Measurements from ENCODE around the gene AGT.

Gene AGT

GRCh38 chr1:230743899-230744298 is 30.0 kb upstream of the AGT start:
- DNase-seq = no peak
- Histone ChIP-seq H2AFZ (ENCODE audit: low read depth, low read length) (no peak overlapping the region), H2BK120ac (ENCODE audit: low read depth, low read length) (no peak overlapping the region), H4K91ac (ENCODE audit: low read length) (no peak overlapping the region), H3K4me2 (ENCODE audit: low read length, poor library complexity, severe bottlenecking) (no peak overlapping the region), H2BK12ac (ENCODE audit: low read length in 2 of 2) (peak overlapping the region in 1 of 2 experiments; percentile 6), H3K36me3 (ENCODE audit: control insufficient read depth in 1 of 2, insufficient read depth in 2 of 2, low read depth in 1 of 2, low read length in 2 of 2) (no peaks in the 10 kb centered on the region), H2BK5ac (ENCODE audit: low read depth, low read length, poor library complexity, severe bottlenecking) (no peak overlapping the region), H3K4ac (ENCODE audit: low read depth in 1 of 2, low read length in 2 of 2) (no peak overlapping the region), H3K27ac (ENCODE audit: low read length, poor library complexity, severe bottlenecking) (peak overlapping the region; percentile 35), H3K14ac (ENCODE audit: low read length in 2 of 2) (no peak overlapping the region), H3K18ac (ENCODE audit: low read depth in 1 of 2, low read length in 2 of 2) (no peak overlapping the region), H2AK5ac (ENCODE audit: low read length, severe bottlenecking) (no peak overlapping the region), H4K8ac (ENCODE audit: low read length) (no peak overlapping the region), H3K23ac (ENCODE audit: low read length in 2 of 2) (no peak overlapping the region), H2BK15ac (ENCODE audit: low read depth, poor library complexity, severe bottlenecking) (no peak overlapping the region), H3K9ac (ENCODE audit: low read length) (no peak overlapping the region), H3K4me3 (ENCODE audit: insufficient read depth in 1 of 2, low read depth in 1 of 2, low read length in 2 of 2) (no peak overlapping the region), H3K27me3 (ENCODE audit: control insufficient read depth in 1 of 2, insufficient read depth in 1 of 2, low read length in 2 of 2) (peaks cover 0 to 22% of the 10 kb centered on the region in 2 experiments), H3K4me1 (ENCODE audit: control insufficient read depth, insufficient read depth, low read depth, low read length) (peaks cover 8% of the 10 kb centered on the region), H3K79me1 (replicated peaks; ENCODE audit: low read length, poor library complexity, severe bottlenecking) (no peaks in the 10 kb centered on the region), H3K9me3 (ENCODE audit: control insufficient read depth, low read length) (no peaks in the 10 kb centered on the region)
- 100% methylated on average over 2 of the region's 2 CpGs for WGBS

- H2AK5ac ChIP-seq (ENCODE audit: low read length, severe bottlenecking) = no peak overlapping the region
- H2BK120ac ChIP-seq (ENCODE audit: low read depth, low read length) = no peak overlapping the region
- H3K9ac ChIP-seq (ENCODE audit: low read length) = no peak overlapping the region
- no peak overlapping the region for H2BK12ac ChIP-seq (ENCODE audit: low read length in 2 of 2)
- no peak overlapping the region for H4K91ac ChIP-seq (ENCODE audit: low read length)
- H3K27me3 ChIP-seq (ENCODE audit: control insufficient read depth in 1 of 2, insufficient read depth in 1 of 2, low read length in 2 of 2) = peaks cover 3 to 28% of the 10 kb centered on the region in 2 experiments
- H2AFZ ChIP-seq (ENCODE audit: low read depth, low read length) = no peak overlapping the region
- H3K79me1 ChIP-seq (replicated peaks; ENCODE audit: low read length, poor library complexity, severe bottlenecking) = no peaks in the 10 kb centered on the region
- no peak overlapping the region for H3K4ac ChIP-seq (ENCODE audit: low read depth in 1 of 2, low read length in 2 of 2)
- no peak overlapping the region for H3K4me2 ChIP-seq (ENCODE audit: low read length, poor library complexity, severe bottlenecking)
- H4K8ac ChIP-seq (ENCODE audit: low read length) = no peak overlapping the region
- no peak overlapping the region for H3K23ac ChIP-seq (ENCODE audit: low read length in 2 of 2)
- H3K9me3 ChIP-seq (ENCODE audit: control insufficient read depth, low read length) = peaks cover 3% of the 10 kb centered on the region
- H3K4me1 ChIP-seq (ENCODE audit: control insufficient read depth, insufficient read depth, low read depth, low read length) = peaks cover 6% of the 10 kb centered on the region
- no peak overlapping the region for H3K14ac ChIP-seq (ENCODE audit: low read length in 2 of 2)
- no peak for DNase-seq
- no peak overlapping the region for H2BK5ac ChIP-seq (ENCODE audit: low read depth, low read length, poor library complexity, severe bottlenecking)
- no peak overlapping the region for H3K18ac ChIP-seq (ENCODE audit: low read depth in 1 of 2, low read length in 2 of 2)
- H2BK15ac ChIP-seq (ENCODE audit: low read depth, poor library complexity, severe bottlenecking) = no peak overlapping the region
- H3K36me3 ChIP-seq (ENCODE audit: control insufficient read depth in 1 of 2, insufficient read depth in 2 of 2, low read depth in 1 of 2, low read length in 2 of 2) = no peaks in the 10 kb centered on the region
- no peak overlapping the region for H3K4me3 ChIP-seq (ENCODE audit: insufficient read depth in 1 of 2, low read depth in 1 of 2, low read length in 2 of 2)
- no peak overlapping the region for H3K27ac ChIP-seq (ENCODE audit: low read length, poor library complexity, severe bottlenecking)
- 87% methylated on average over 12 of the region's 12 CpGs for WGBS
Measured at GRCh38 chr1:230739564-230740290, 25.8 kb upstream of the AGT start.

GRCh38 chr1:230737622-230738262 is 23.8 kb upstream of the AGT start:
- no peaks in the 10 kb centered on the region for H3K4me1 ChIP-seq (ENCODE audit: control insufficient read depth, insufficient read depth, low read depth, low read length)
- H2BK12ac ChIP-seq (ENCODE audit: low read length in 2 of 2) = no peak overlapping the region
- H2BK5ac ChIP-seq (ENCODE audit: low read depth, low read length, poor library complexity, severe bottlenecking) = no peak overlapping the region
- peaks cover 3% of the 10 kb centered on the region for H3K9me3 ChIP-seq (ENCODE audit: control insufficient read depth, low read length)
- H3K27ac ChIP-seq (ENCODE audit: low read length, poor library complexity, severe bottlenecking) = no peak overlapping the region
- no peak overlapping the region for H3K4me2 ChIP-seq (ENCODE audit: low read length, poor library complexity, severe bottlenecking)
- no peak overlapping the region for H3K4me3 ChIP-seq (ENCODE audit: insufficient read depth in 1 of 2, low read depth in 1 of 2, low read length in 2 of 2)
- no peak overlapping the region for H2BK120ac ChIP-seq (ENCODE audit: low read depth, low read length)
- no peak overlapping the region for H3K9ac ChIP-seq (ENCODE audit: low read length)
- H4K8ac ChIP-seq (ENCODE audit: low read length) = no peak overlapping the region
- peaks cover 3 to 21% of the 10 kb centered on the region in 2 experiments for H3K27me3 ChIP-seq (ENCODE audit: control insufficient read depth in 1 of 2, insufficient read depth in 1 of 2, low read length in 2 of 2)
- no peak for DNase-seq
- H3K23ac ChIP-seq (ENCODE audit: low read length in 2 of 2) = no peak overlapping the region
- no peak overlapping the region for H2BK15ac ChIP-seq (ENCODE audit: low read depth, poor library complexity, severe bottlenecking)
- no peak overlapping the region for H3K18ac ChIP-seq (ENCODE audit: low read depth in 1 of 2, low read length in 2 of 2)
- no peak overlapping the region for H4K91ac ChIP-seq (ENCODE audit: low read length)
- H3K36me3 ChIP-seq (ENCODE audit: control insufficient read depth in 1 of 2, insufficient read depth in 2 of 2, low read depth in 1 of 2, low read length in 2 of 2) = no peaks in the 10 kb centered on the region
- no peaks in the 10 kb centered on the region for H3K79me1 ChIP-seq (replicated peaks; ENCODE audit: low read length, poor library complexity, severe bottlenecking)
- H3K4ac ChIP-seq (ENCODE audit: low read depth in 1 of 2, low read length in 2 of 2) = no peak overlapping the region
- H2AFZ ChIP-seq (ENCODE audit: low read depth, low read length) = no peak overlapping the region
- WGBS = 100% methylated on average over 1 of the region's 3 CpGs
- H3K14ac ChIP-seq (ENCODE audit: low read length in 2 of 2) = no peak overlapping the region
- no peak overlapping the region for H2AK5ac ChIP-seq (ENCODE audit: low read length, severe bottlenecking)

GRCh38 chr1:230735447-230735846 is 21.5 kb upstream of the AGT start:
- H3K4me1 ChIP-seq (ENCODE audit: control insufficient read depth, insufficient read depth, low read depth, low read length) = no peaks in the 10 kb centered on the region
- no peak overlapping the region for H4K91ac ChIP-seq (ENCODE audit: low read length)
- no peak overlapping the region for H3K4ac ChIP-seq (ENCODE audit: low read depth in 1 of 2, low read length in 2 of 2)
- H2AFZ ChIP-seq (ENCODE audit: low read depth, low read length) = no peak overlapping the region
- 36% methylated on average over 2 of the region's 2 CpGs for WGBS
- H3K27ac ChIP-seq (ENCODE audit: low read length, poor library complexity, severe bottlenecking) = no peak overlapping the region
- no peak overlapping the region for H3K23ac ChIP-seq (ENCODE audit: low read length in 2 of 2)
- no peak overlapping the region for H2BK120ac ChIP-seq (ENCODE audit: low read depth, low read length)
- H3K9ac ChIP-seq (ENCODE audit: low read length) = no peak overlapping the region
- H3K4me3 ChIP-seq (ENCODE audit: insufficient read depth in 1 of 2, low read depth in 1 of 2, low read length in 2 of 2) = no peak overlapping the region
- H3K36me3 ChIP-seq (ENCODE audit: control insufficient read depth in 1 of 2, insufficient read depth in 2 of 2, low read depth in 1 of 2, low read length in 2 of 2) = no peaks in the 10 kb centered on the region
- H3K18ac ChIP-seq (ENCODE audit: low read depth in 1 of 2, low read length in 2 of 2) = no peak overlapping the region
- peaks cover 3% of the 10 kb centered on the region for H3K9me3 ChIP-seq (ENCODE audit: control insufficient read depth, low read length)
- peaks cover 3 to 14% of the 10 kb centered on the region in 2 experiments for H3K27me3 ChIP-seq (ENCODE audit: control insufficient read depth in 1 of 2, insufficient read depth in 1 of 2, low read length in 2 of 2)
- no peak overlapping the region for H2BK12ac ChIP-seq (ENCODE audit: low read length in 2 of 2)
- no peak overlapping the region for H2BK15ac ChIP-seq (ENCODE audit: low read depth, poor library complexity, severe bottlenecking)
- H3K14ac ChIP-seq (ENCODE audit: low read length in 2 of 2) = peak overlapping the region in 1 of 2 experiments; percentile 33
- no peak overlapping the region for H3K4me2 ChIP-seq (ENCODE audit: low read length, poor library complexity, severe bottlenecking)
- H3K79me1 ChIP-seq (replicated peaks; ENCODE audit: low read length, poor library complexity, severe bottlenecking) = no peaks in the 10 kb centered on the region
- H4K8ac ChIP-seq (ENCODE audit: low read length) = peak overlapping the region; percentile 50
- H2BK5ac ChIP-seq (ENCODE audit: low read depth, low read length, poor library complexity, severe bottlenecking) = no peak overlapping the region
- DNase-seq = no peak
- H2AK5ac ChIP-seq (ENCODE audit: low read length, severe bottlenecking) = no peak overlapping the region

Data from mesenchymal stem cell (in vitro differentiated cells and primary cell).